ENCODE results near the gene TXN2. TPM values are rescaled to one million over a fixed set of nuclear protein-coding genes. Genes with fewer than 3 reads are reported as not detected.
"Not testable (repeated sequence)": the region's sequence is repeated elsewhere in the genome, so short reads cannot be mapped to it uniquely, and the experiment has no call there.

The TXN2 gene, protein sequence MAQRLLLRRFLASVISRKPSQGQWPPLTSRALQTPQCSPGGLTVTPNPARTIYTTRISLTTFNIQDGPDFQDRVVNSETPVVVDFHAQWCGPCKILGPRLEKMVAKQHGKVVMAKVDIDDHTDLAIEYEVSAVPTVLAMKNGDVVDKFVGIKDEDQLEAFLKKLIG
- total RNA-seq, result 10.9 TPM

DNA sequence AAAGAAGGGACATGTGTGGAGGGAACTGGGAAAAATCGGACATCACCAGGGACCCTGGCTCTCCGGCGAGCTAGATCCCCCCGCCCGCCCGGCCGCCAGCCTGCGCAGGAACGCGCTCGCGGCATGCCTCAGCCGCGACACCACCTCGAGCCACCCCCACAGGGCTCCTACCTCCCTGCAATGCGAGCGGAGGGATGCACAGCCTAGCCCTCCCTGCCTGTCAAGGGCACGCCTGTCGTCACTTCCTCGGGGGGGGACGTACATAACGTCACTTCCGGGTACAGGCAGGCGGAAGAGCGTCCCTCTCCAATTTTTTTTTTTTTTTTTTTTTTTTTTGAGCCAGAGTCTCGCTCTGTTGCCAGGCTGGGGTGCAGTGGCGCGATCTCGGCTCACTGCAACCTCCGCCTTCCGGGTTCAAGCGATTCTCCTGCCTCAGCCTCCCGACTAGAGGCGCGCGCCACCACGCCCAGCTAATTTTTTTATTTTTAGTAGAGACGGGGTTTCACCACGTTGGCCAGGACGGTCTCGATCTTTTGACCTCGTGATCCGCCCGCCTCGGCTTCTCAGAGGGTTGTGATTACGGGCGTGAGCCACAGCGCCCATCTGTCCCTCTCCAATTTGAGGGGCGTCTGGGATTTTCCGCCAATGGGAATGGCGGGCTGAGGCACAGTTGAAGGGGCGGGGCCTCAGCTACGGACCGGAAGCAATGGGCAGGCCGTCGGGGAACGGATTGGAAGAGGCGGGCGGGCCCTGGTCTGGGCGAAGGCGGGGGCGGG, at the start of gene TXN2:
TXN2 (minus strand) TSS at position 248 of the 776 bp plus-strand sequence. CDS start 803 bp downstream, outside the sequence.
- no peaks in the 10 kb centered on the region for H3K9me3 ChIP-seq (ENCODE audit: low read depth, low read length)
- no peaks in the 10 kb centered on the region for H3K27me3 ChIP-seq (ENCODE audit: insufficient read depth, low read length)
- peaks cover 15% of the 10 kb centered on the region for H3K4me1 ChIP-seq (ENCODE audit: insufficient read depth, low read length)
- peak within 1 kb of the TSS; percentile 66 for H3K4me3 ChIP-seq (ENCODE audit: low read length)

DNA sequence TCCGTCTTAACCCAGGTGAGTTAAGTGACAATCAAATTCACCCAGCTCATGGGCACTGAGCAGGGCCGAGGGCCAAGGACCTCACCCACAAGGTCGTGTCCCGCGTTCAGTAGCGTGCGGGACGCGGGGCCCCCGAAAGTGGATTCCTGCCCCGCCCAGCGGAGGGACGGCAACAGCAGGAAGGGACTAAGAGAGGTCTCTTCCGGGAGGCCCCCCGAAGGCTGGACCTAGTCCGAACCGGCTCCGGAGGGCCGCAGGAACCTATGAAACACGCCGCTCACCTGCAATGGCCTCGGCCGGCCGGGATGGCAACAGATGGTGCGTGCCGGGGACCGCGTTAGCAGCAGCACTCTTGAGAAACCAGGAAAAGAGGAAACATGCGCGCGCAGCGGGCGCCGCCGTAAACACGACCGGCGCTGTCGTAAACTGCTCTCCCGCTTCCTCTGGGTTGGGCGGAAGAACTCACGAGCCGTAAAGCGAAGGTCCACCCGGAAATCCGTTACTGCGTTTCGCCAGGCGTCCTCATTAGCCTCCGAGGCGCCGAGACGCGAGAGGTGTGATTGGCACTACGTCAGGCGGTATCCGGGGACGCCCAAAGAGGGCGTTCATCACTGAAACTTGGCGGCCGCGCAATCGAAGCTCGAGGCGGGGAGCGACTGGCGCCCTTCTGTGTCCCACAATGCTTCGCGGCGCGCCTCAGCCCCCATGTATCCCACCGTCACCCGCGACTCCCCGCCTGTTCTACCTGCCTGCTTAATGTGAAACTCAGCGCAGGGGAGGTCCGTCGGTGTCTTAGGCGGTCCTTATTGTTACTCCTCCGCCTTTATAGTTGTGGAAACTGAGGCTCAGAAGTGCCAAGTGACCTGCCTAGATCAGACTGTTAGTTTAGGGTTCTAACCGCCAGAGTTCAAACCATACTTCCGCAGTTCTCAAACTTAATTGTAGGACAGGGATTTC, 47.6 kb upstream of the TXN2 start, which contains the start of gene EIF3D:
EIF3D (minus strand) TSS at position 372 of the 957 bp plus-strand sequence. CDS start 3,045 bp downstream, outside the sequence.
- H3K27me3 ChIP-seq (ENCODE audit: insufficient read depth, low read length), result no peaks in the 10 kb centered on the region

DNA sequence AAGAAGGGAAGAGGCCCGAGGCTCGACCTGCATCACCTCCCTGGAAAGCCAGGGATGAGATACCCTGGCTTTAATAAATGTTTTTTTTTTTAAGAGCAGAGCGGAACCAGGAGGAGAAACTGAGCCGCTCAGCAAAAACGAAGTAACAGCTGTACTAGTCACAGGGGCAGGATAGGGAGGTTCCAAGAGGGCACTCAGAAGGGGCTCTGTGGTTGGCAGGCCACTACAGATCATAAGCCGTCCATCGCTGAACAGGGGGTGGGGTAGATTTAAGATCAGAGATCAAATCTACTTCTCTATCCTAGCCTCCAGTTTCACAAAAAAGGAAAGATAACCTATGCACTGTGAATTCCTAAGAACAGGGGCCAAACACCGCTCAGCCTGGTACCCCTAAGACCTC, 46.9 kb upstream of the TXN2 start:
- no peaks in the 10 kb centered on the region for H3K9me3 ChIP-seq (ENCODE audit: low read depth, low read length)
- H3K4me3 ChIP-seq (ENCODE audit: low read length), result peak overlapping the region; percentile 87
- H3K27me3 ChIP-seq (ENCODE audit: insufficient read depth, low read length), result no peaks in the 10 kb centered on the region
- H3K4me1 ChIP-seq (ENCODE audit: insufficient read depth, low read length), result peaks cover 17% of the 10 kb centered on the region

More for the DNA sequence above, 47.6 kb upstream of the TXN2 start, which contains the start of gene EIF3D:
- H3K4me3 ChIP-seq (ENCODE audit: low read length), result peak within 1 kb of the TSS; percentile 87
- H3K4me1 ChIP-seq (ENCODE audit: insufficient read depth, low read length), result peaks cover 17% of the 10 kb centered on the region
- no peaks in the 10 kb centered on the region for H3K9me3 ChIP-seq (ENCODE audit: low read depth, low read length)

DNA sequence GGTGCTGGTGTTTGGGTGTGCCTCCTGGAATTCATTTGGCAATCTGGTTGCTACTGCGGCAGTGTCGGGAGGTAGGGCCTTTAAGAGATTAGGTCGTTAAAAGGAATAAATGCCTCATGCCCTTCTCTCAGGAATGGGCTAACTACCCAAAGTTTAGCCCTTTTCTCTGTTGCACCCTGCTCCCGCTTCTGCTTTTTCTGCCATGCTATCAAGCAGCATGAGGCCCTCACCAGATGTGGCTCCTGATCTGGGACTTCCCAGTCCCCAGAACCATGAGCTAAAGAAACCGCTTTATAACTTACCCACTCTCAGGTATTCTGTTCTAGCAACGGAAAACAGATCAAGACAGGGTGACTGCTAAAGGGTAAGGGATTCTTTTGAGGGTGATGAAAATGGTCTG, 41.2 kb upstream of the TXN2 start:
- no peaks in the 10 kb centered on the region for H3K9me3 ChIP-seq (ENCODE audit: low read depth, low read length)
- H3K4me1 ChIP-seq (ENCODE audit: insufficient read depth, low read length), result peaks cover 19% of the 10 kb centered on the region
- H3K4me3 ChIP-seq (ENCODE audit: low read length), result no peak overlapping the region
- no peaks in the 10 kb centered on the region for H3K27me3 ChIP-seq (ENCODE audit: insufficient read depth, low read length)

DNA sequence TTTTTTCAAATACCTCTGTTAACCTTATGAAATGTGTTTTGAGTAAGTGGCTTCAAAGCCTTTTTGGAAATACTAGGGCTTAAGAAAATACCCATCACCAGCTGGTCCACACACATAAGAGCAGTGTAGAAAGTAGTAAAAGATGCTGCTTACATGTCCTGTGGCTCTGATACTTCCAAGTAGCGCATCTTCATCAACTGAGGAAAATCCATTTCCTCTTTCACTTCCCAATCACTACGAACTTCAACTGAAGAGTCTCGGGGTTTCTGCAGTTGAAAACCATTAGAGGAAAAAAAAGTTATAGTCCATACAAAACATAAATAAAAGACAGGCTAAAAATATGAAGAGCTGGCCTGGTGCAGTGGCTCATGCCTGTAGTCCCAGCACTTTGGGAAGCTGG, 39.0 kb upstream of the TXN2 start:
- Histone ChIP-seq H3K4me1 (ENCODE audit: insufficient read depth, low read length) (peaks cover 18% of the 10 kb centered on the region), H3K27me3 (ENCODE audit: insufficient read depth, low read length) (no peaks in the 10 kb centered on the region), H3K4me3 (ENCODE audit: low read length) (no peak overlapping the region), H3K9me3 (ENCODE audit: low read depth, low read length) (no peaks in the 10 kb centered on the region)

DNA sequence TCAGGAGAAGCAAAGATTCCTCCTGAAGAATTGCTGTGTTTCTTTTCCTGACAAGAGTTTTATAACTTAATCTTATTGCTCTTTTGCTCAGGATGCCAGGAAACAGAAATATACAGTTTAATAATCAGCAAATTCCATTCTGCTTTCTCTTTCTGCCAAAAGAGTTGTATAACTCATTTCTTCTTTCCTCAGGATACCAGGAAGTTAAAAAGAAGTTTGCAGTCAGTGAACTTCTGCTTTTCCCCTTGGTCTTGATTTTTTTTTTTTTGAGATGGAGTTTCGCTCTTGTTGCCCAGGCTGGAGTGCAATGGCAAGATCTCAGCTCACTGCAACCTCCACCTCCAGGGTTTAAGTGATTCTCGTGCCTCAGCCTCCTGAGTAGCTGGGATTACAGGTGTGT, 38.5 kb upstream of the TXN2 start:
- not testable (repeated sequence) for H3K9me3 ChIP-seq (ENCODE audit: low read depth, low read length); H3K27me3 ChIP-seq (ENCODE audit: insufficient read depth, low read length); H3K4me3 ChIP-seq (ENCODE audit: low read length)
- peaks cover 18% of the 10 kb centered on the region for H3K4me1 ChIP-seq (ENCODE audit: insufficient read depth, low read length)

DNA sequence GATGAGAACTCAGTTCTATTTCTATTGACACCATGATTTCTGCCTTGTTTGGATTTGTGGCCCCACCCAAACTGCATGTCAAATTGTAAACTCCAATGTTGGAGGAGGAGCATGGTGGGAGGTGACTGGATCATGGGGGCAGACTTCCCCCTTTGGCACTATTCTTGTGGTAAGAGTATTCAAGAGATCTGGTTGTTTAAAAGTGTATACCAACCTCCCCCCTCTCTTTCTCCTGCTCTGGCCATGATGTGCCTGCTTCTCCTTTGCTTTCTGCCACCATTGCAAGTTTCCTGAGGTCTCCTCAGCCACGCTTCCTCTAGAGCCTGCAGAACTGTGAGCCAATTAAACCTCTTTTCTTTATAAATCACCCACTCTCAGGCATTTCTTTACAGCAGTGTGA, 33.3 kb upstream of the TXN2 start:
- Histone ChIP-seq H3K27me3 (ENCODE audit: insufficient read depth, low read length) (no peaks in the 10 kb centered on the region), H3K9me3 (ENCODE audit: low read depth, low read length) (no peaks in the 10 kb centered on the region), H3K4me3 (ENCODE audit: low read length) (no peak overlapping the region), H3K4me1 (ENCODE audit: insufficient read depth, low read length) (peaks cover 6% of the 10 kb centered on the region)

DNA sequence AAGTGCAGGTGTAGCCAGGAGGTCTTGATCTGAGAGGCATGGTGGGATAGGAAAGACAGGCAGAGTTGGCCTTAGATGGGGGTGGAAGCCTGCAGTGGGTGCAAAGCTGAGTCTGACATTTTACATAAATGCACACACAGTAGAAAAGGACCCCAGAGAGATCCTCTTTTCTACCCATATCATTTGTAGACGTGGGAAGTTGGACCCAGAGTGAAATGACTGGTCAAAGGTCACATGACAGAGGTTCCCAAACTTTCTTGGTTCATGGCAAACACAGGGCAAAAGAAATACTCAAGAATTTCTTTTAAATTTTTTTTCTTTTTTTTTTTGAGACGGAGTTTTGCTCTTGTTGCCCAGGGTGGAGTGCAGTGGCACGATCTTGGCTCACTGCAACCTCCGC, 31.6 kb upstream of the TXN2 start:
- no peaks in the 10 kb centered on the region for H3K4me1 ChIP-seq (ENCODE audit: insufficient read depth, low read length)
- no peaks in the 10 kb centered on the region for H3K27me3 ChIP-seq (ENCODE audit: insufficient read depth, low read length)

DNA sequence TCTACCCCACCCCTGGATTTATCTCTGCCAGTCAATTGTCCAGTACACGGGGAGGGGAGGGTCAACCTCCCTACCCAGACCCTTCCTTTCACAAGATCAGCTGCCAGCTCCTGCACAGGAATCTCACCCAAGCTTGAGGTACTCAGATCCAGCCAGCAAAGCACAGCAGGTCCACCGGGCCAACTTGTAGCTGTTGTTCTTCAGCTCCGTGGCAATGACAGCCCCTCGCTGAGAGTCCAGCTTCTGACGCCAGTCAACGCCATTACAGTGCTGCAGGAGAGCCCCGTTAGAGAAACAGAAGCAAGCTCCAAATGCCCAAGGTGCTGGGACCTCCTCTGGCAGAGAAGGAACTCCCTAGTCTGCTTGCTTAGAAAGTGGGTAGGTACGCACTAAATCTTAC, 30.9 kb upstream of the TXN2 start:
- Histone ChIP-seq H3K4me1 (ENCODE audit: insufficient read depth, low read length) (peaks cover 6% of the 10 kb centered on the region), H3K27me3 (ENCODE audit: insufficient read depth, low read length) (no peaks in the 10 kb centered on the region), H3K9me3 (ENCODE audit: low read depth, low read length) (no peaks in the 10 kb centered on the region), H3K4me3 (ENCODE audit: low read length) (no peak overlapping the region)

More for the DNA sequence above, 31.6 kb upstream of the TXN2 start:
- Histone ChIP-seq H3K4me3 (ENCODE audit: low read length) (no peak overlapping the region), H3K9me3 (ENCODE audit: low read depth, low read length) (no peaks in the 10 kb centered on the region)

DNA sequence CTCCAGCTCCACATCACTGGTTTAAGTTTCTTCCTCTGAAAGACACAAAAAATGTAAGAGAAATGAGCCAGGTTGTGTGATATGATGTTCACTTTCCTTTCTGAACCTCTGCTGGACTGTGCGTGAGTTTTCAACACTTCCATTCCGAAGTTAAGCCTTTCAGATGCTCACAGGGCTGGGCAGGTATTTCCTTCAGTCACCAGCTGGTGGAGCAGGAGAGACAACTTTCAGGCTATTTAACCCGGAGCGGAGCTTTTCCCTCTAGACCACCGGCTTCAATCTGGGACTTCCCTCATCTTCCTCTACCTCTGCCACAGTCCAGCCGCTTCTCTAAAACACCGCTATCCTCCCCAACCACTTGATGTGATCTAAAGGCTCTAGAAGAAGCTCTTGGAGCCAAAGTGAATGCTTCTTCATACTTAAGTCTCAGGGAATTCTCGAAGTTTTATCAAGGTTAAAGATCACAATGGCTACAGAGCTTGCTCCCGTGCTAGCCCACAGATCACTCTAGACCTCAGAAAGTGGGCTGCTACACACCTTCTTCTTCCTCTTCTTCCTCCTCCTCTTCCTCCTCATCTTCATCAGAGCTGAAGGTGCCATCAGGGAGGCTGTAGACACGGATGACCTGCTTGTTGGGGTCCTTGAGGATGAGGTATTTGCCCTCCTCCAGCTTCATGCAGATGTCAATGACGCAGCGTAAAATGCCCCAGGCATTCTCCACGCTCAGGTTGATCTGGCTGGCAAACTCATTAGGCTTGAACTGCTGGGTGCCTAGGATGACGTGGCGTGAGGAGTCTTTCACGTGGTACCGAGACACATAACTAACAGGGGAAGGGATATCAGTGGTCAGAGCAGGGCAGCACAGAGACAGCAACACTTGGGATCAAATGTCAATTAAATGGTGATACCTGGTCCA, 29.8 kb upstream of the TXN2 start:
- no peak overlapping the region for H3K4me3 ChIP-seq (ENCODE audit: low read length)
- H3K27me3 ChIP-seq (ENCODE audit: insufficient read depth, low read length), result no peaks in the 10 kb centered on the region
- peaks cover 15% of the 10 kb centered on the region for H3K4me1 ChIP-seq (ENCODE audit: insufficient read depth, low read length)
- no peaks in the 10 kb centered on the region for H3K9me3 ChIP-seq (ENCODE audit: low read depth, low read length)

DNA sequence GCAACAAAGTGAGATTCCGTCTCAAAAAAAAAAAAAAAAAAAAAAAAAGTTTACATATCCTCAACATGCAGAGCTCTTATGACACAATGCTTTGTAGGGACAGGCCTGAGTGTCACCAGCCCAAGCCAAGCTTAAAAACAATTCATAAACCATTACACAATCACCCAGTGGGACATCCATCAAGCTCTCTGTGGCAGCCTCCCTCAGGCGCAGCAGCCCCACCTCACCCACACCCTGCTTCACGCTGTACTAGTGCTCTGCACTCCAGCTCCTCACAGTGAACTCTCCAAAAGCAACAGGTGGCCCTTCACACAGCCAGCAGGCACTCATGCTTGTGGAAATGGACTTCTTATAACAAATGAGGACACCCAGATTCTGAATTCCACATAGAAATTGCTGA, 28.9 kb upstream of the TXN2 start:
- H3K4me1 ChIP-seq (ENCODE audit: insufficient read depth, low read length), result peaks cover 17% of the 10 kb centered on the region
- no peaks in the 10 kb centered on the region for H3K9me3 ChIP-seq (ENCODE audit: low read depth, low read length)
- H3K4me3 ChIP-seq (ENCODE audit: low read length), result no peak overlapping the region
- H3K27me3 ChIP-seq (ENCODE audit: insufficient read depth, low read length), result no peaks in the 10 kb centered on the region

DNA sequence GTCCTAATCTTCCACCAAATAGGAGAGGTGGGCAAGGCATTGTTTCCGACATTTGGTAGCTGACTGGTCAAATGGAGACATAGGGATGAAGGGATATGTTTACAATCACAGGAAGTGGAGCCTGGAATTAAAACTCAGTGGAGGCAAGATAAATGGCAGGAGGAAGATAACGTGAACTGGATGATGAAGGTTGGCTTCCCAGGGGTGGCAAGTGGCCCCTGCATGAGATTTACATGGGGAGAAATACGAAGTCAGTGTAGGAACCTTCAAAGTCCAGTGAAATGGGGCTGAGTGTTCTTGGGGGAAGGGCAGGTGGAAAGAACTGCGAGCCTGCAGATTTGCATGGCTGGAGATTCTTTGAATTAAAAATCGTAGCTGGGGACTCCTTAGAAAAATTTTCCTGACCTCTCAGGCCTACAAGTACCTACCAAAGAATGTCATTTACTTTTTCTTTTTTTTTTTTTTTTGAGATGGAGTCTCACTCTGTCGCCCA, 26.1 kb upstream of the TXN2 start:
- peaks cover 17% of the 10 kb centered on the region for H3K4me1 ChIP-seq (ENCODE audit: insufficient read depth, low read length)
- H3K27me3 ChIP-seq (ENCODE audit: insufficient read depth, low read length), result no peaks in the 10 kb centered on the region
- H3K9me3 ChIP-seq (ENCODE audit: low read depth, low read length), result no peaks in the 10 kb centered on the region
- no peak overlapping the region for H3K4me3 ChIP-seq (ENCODE audit: low read length)

DNA sequence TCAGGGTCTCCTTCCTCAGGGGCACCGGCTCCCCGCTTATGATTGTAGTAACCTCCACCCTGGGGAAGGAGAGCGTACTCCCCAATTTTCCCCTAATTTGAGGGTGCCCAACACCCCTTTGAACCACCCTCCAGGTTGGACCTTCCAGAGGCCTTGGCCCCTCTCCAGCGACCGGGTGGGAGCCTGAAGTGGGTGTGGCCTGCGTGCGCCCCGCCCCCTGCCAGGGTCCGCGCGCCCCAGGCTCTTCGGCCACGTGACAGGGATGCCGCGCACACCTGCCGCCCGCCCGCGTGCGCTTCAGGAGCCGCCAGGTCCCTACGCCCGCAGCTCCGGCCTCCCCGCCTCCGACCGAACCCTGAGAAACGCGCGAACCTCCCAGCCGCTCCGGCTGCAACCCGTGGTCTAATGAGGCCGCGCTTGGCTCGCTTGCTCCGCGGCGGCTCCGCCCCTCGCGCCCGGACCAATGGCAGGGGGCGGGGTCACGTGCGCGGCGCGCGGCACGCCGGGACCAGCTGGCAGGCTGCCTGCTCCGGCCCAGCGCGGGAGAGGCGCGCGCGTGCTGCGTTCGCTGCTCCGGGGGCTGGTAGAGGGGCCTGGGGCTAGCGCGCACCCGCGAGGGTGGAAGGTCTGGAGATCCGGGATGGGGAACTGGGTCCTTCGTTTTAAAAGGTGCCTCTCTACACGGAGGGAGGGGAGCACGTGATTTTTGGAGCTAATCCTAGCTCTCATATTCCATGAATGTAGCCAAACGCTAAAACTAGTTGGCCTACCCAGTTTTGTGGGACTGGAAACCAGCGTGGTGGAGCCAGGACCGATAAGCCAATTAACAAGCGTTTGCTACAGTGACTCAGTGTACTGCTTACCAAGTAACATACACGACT, 25.4 kb upstream of the TXN2 start, which contains the start of gene FOXRED2:
FOXRED2 (minus strand) TSS at position 404 of the 881 bp plus-strand sequence. CDS start 618 bp downstream, outside the sequence.
- H3K27me3 ChIP-seq (ENCODE audit: insufficient read depth, low read length), result no peaks in the 10 kb centered on the region
- H3K4me3 ChIP-seq (ENCODE audit: low read length), result peak within 1 kb of the TSS; percentile 39
- H3K4me1 ChIP-seq (ENCODE audit: insufficient read depth, low read length), result peaks cover 17% of the 10 kb centered on the region
- H3K9me3 ChIP-seq (ENCODE audit: low read depth, low read length), result no peaks in the 10 kb centered on the region

All from mononuclear cell (primary cell).